Naive thymus-derived CD4-positive, alpha-beta T cell (primary cell): ENCODE measurements around the gene E2F7. TPM values are rescaled to one million over a fixed set of nuclear protein-coding genes. Genes with fewer than 3 reads are reported as not detected.
"Not testable (repeated sequence)": the region's sequence is repeated elsewhere in the genome, so short reads cannot be mapped to it uniquely, and the experiment has no call there.

ENCODE experiments used
- ATAC-seq: fragments of 150-1000 bp; cut with Tn5 transposase; 2 replicates; pipeline ENCODE4 v1.10.0; 2021; ENCODE audit warnings: mild to moderate bottlenecking, moderate library complexity
- CTCF ChIA-PET: fragments of 350-600 bp; sonication (Branson Sonifier 250); formaldehyde crosslinking; loops from one replicate; lab custom pipeline; 2021; ENCODE audit warnings: antibody characterized with exemption; lab: Charles Lee
- POLR2A ChIA-PET: fragments of 350-600 bp; sonication (Branson Sonifier 250); formaldehyde crosslinking; loops from one replicate; lab custom pipeline; 2021; ENCODE audit warnings: antibody characterized with exemption, inconsistent platforms; lab: Charles Lee
- DNase-seq, 9 donors: peaks; one replicate each; pipeline versions ENCODE4 v3.0.0 to v3.0.0-alpha.2; 2020 to 2022; ENCODE audit warnings: mixed read lengths in 1 of 9
- H3K27ac ChIP-seq: one replicate; pipeline ENCODE4 v1.7.0; 2013; ENCODE audit warnings: mild to moderate bottlenecking, low read depth, low read length, moderate library complexity
- H3K27me3 ChIP-seq, 2 donors: one replicate each; pipeline ENCODE4 v1.7.0; 2013; ENCODE audit warnings: low read length in 2 of 2, mild to moderate bottlenecking in 2 of 2, moderate library complexity in 2 of 2; ENCODE audit not compliant: control insufficient read depth in 2 of 2, insufficient read depth in 2 of 2
- H3K36me3 ChIP-seq, 3 experiments: 1 replicate in 2 of 3; 2 replicates in 1 of 3; pipeline ENCODE4 v1.7.0; 2013; ENCODE audit warnings: low read length in 3 of 3, mild to moderate bottlenecking in 3 of 3, moderate library complexity in 1 of 3; ENCODE audit not compliant: insufficient read depth in 3 of 3, control insufficient read depth in 2 of 3
- H3K4me1 ChIP-seq, 2 donors: one replicate each; pipeline ENCODE4 v1.7.0; 2013; ENCODE audit warnings: low read length in 2 of 2, mild to moderate bottlenecking in 2 of 2, moderate library complexity in 1 of 2; ENCODE audit not compliant: control insufficient read depth in 2 of 2, insufficient read depth in 2 of 2
- H3K4me3 ChIP-seq: 2 replicates; pipeline ENCODE4 v1.7.0; 2013; ENCODE audit warnings: mild to moderate bottlenecking, low read length
- H3K9me3 ChIP-seq, 3 experiments: 1 replicate in 2 of 3; 2 replicates in 1 of 3; pipeline ENCODE4 v1.7.0; 2013; ENCODE audit warnings: low read length in 3 of 3; ENCODE audit not compliant: control insufficient read depth in 2 of 3
- H3K27ac Mint-ChIP-seq, 9 donors: one replicate each; pipeline ENCODE4 v1.8.0; 2020 to 2022; ENCODE audit warnings: mixed read lengths in 9 of 9, mild to moderate bottlenecking in 8 of 9, moderate library complexity in 5 of 9, inconsistent platforms in 2 of 9
- H3K27me3 Mint-ChIP-seq, 5 donors: one replicate each; pipeline ENCODE4 v1.8.0; 2021 to 2022; ENCODE audit warnings: mixed read lengths in 5 of 5, mild to moderate bottlenecking in 1 of 5
- H3K36me3 Mint-ChIP-seq, 5 donors: one replicate each; pipeline ENCODE4 v1.8.0; 2020 to 2022; ENCODE audit warnings: mixed read lengths in 5 of 5, mild to moderate bottlenecking in 3 of 5, inconsistent platforms in 1 of 5
- H3K4me1 Mint-ChIP-seq, 7 donors: one replicate each; pipeline ENCODE4 v1.8.0; 2020 to 2022; ENCODE audit warnings: mixed read lengths in 7 of 7, mild to moderate bottlenecking in 3 of 7, inconsistent platforms in 1 of 7
- H3K4me3 Mint-ChIP-seq, 10 donors: one replicate each; pipeline ENCODE4 v1.8.0; 2020 to 2022; ENCODE audit warnings: mild to moderate bottlenecking in 10 of 10, mixed read lengths in 10 of 10, moderate library complexity in 6 of 10, inconsistent platforms in 2 of 10
- H3K9me3 Mint-ChIP-seq, 11 donors: one replicate each; pipeline ENCODE4 v1.8.0; 2020 to 2022; ENCODE audit warnings: mixed read lengths in 11 of 11, mild to moderate bottlenecking in 4 of 11, inconsistent platforms in 1 of 11, moderate library complexity in 1 of 11
- intact Hi-C, 2 donors: fragments of 100-400 bp; cut with micrococcal nuclease; formaldehyde crosslinking; loops; one replicate each; pipeline ENCODE4 v1.15.1; 2023
- polyA plus RNA-seq, 2 donors: library from polyadenylated mRNA; unstranded; fragments of 300-500 nt; fragmentation: Illumina TruSeq; gene quantifications; one replicate each; pipeline ENCODE4 v1.2.3, GENCODE V29; 2021
- total RNA-seq, 6 experiments: library from RNA in 5 of 6; stranded (reverse) in 5 of 6; gene quantifications; 1 replicate in 5 of 6; 2 replicates in 1 of 6; pipeline ENCODE4 v1.2.3 and lab custom pipeline; 2021 to 2026

E2F7 gene
- total and polyA plus RNA-seq, 7 experiments from 2014 or later: 0.22 to 17.6 TPM; not detected in 5

DNA sequence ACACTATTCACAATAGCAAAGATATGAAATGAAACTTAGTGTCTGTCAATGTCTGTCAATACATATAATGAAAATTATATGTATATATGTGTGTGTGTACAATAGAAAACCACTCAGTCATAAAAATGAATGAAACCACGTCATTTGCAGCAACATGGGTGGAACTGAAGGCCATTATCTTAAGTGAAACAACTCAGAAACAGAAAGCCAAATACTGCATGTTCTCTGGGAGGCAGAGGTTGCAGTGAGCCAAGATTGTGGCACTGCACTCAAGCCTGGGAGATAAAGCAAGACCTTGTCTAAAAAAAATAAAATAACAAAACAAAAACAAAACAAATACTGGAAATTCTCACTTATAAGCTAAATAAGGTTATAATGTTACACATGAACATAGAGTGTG is 16.7 kb upstream of the E2F7 start:
- peaks cover 10 to 39% (median 20%) of the 10 kb centered on the region in 5 donors for H3K27me3 Mint-ChIP-seq
- Histone ChIP-seq H3K4me3 (no peak overlapping the region), H3K36me3 (no peaks in the 10 kb centered on the region), H3K27me3 (peaks cover 0 to 3% of the 10 kb centered on the region in 2 donors), H3K9me3 (no peaks in the 10 kb centered on the region), H3K4me1 (no peaks in the 10 kb centered on the region), H3K27ac (no peak overlapping the region)
- H3K9me3 Mint-ChIP-seq: peaks cover 0 to 4% (median 0%) of the 10 kb centered on the region in 11 donors
- ATAC-seq (no peak), DNase-seq (no peak)
- no peak overlapping the region for H3K4me3 Mint-ChIP-seq
- POLR2A ChIA-PET: no interaction called here
- CTCF ChIA-PET: no interaction called here
- H3K27ac Mint-ChIP-seq: no peak overlapping the region
- H3K4me1 Mint-ChIP-seq: peaks cover 0 to 1% (median 0%) of the 10 kb centered on the region in 7 donors
- no peaks in the 10 kb centered on the region for H3K36me3 Mint-ChIP-seq
- intact Hi-C loops: no loop called here

DNA sequence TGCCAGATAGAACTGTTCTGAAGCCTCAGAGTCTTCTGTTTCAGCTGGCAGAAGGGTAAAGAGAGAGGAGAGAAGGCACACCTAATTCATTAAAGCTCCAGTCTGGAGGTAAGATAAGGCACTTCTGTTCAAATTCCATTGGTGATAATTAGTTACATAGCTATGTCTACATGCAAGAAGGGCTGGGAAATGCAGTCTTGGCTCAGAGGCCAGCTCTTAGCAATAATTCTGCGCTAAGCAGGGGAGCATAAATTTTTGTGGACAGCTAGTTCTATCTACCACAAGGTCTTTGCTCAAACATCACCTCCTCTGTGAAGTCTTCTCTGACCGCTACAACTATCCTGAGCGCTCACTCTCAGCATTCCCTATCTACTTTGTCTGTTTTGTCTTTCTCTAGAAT is 14.3 kb upstream of the E2F7 start:
- ChIA-PET POLR2A (no interaction called here), CTCF (interaction anchor here (0.6 kb wide), 1 partner anchor 1421 kb away, joined by 3 read pairs; no protein-coding TSS in a partner anchor)
- H3K27ac ChIP-seq: no peak overlapping the region
- DNase-seq (no peak), ATAC-seq (no peak)
- Mint-ChIP-seq H3K4me3 (no peak overlapping the region), H3K9me3 (peaks cover 0 to 6% (median 0%) of the 10 kb centered on the region in 11 donors), H3K27ac (no peak overlapping the region), H3K36me3 (no peaks in the 10 kb centered on the region), H3K4me1 (peaks cover 0 to 1% (median 0%) of the 10 kb centered on the region in 7 donors), H3K27me3 (peaks cover 17 to 55% (median 28%) of the 10 kb centered on the region in 5 donors)
- intact Hi-C loops: no loop called here
- H3K27me3 ChIP-seq: peaks cover 0 to 3% of the 10 kb centered on the region in 2 donors
- H3K36me3 ChIP-seq: no peaks in the 10 kb centered on the region
- H3K4me1 ChIP-seq: no peaks in the 10 kb centered on the region
- H3K9me3 ChIP-seq: no peaks in the 10 kb centered on the region
- H3K4me3 ChIP-seq: no peak overlapping the region

GRCh38 chr12:77078231-77078630 is 12.9 kb upstream of the E2F7 start:
- H3K36me3 ChIP-seq: no peaks in the 10 kb centered on the region
- H3K4me3 Mint-ChIP-seq: no peak overlapping the region
- H3K4me1 Mint-ChIP-seq: no peaks in the 10 kb centered on the region
- no peak overlapping the region for H3K27ac ChIP-seq
- no peaks in the 10 kb centered on the region for H3K9me3 ChIP-seq
- H3K4me1 ChIP-seq: no peaks in the 10 kb centered on the region
- ChIA-PET POLR2A (no interaction called here), CTCF (no interaction called here)
- intact Hi-C loops: no loop called here
- H3K4me3 ChIP-seq: no peak overlapping the region
- H3K9me3 Mint-ChIP-seq: peaks cover 0 to 6% (median 1%) of the 10 kb centered on the region in 11 donors
- H3K27me3 Mint-ChIP-seq: peaks cover 17 to 59% (median 28%) of the 10 kb centered on the region in 5 donors
- no peak overlapping the region for H3K27ac Mint-ChIP-seq
- no peaks in the 10 kb centered on the region for H3K36me3 Mint-ChIP-seq
- ATAC-seq (no peak), DNase-seq (no peak)
- peaks cover 0 to 3% of the 10 kb centered on the region in 2 donors for H3K27me3 ChIP-seq

DNA sequence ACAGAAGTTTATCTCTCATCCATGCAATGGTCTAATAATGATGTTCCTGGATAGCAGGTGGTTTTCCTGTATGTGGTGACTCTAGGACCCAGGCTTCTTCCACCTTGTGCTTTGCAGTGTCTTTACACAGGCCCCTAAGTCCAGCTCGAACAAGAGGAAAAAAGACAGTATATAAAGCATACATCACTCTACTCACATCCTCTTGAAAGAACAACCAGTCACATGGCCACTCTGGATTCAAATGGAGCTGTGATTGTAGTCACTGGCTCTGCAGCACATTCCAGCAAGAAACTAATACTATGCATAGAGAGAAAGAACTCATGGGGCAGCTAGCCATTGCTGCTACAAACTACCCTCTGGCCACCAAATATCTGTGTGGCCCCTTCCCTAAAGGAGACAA is 11.5 kb upstream of the E2F7 start:
- POLR2A ChIA-PET: no interaction called here
- Histone ChIP-seq H3K4me1 (no peaks in the 10 kb centered on the region), H3K4me3 (no peak overlapping the region), H3K27me3 (peaks cover 0 to 3% of the 10 kb centered on the region in 2 donors), H3K36me3 (no peaks in the 10 kb centered on the region), H3K9me3 (no peaks in the 10 kb centered on the region), H3K27ac (no peak overlapping the region)
- CTCF ChIA-PET: no interaction called here
- intact Hi-C loops: no loop called here
- no peak overlapping the region for H3K27ac Mint-ChIP-seq
- DNase-seq (no peak), ATAC-seq (no peak)
- H3K27me3 Mint-ChIP-seq: peaks cover 17 to 56% (median 28%) of the 10 kb centered on the region in 5 donors
- H3K4me1 Mint-ChIP-seq: no peaks in the 10 kb centered on the region
- no peaks in the 10 kb centered on the region for H3K36me3 Mint-ChIP-seq
- peaks cover 0 to 6% (median 1%) of the 10 kb centered on the region in 11 donors for H3K9me3 Mint-ChIP-seq
- H3K4me3 Mint-ChIP-seq: no peak overlapping the region

GRCh38 chr12:77073894-77074293 is 8.5 kb upstream of the E2F7 start:
- H3K27me3 ChIP-seq, H3K27ac ChIP-seq, H3K4me3 ChIP-seq, H3K27ac Mint-ChIP-seq, H3K9me3 ChIP-seq, H3K36me3 Mint-ChIP-seq, H3K4me3 Mint-ChIP-seq, intact Hi-C loops, H3K36me3 ChIP-seq, DNase-seq, POLR2A ChIA-PET, CTCF ChIA-PET, H3K4me1 Mint-ChIP-seq, H3K4me1 ChIP-seq, H3K9me3 Mint-ChIP-seq, ATAC-seq: not testable (repeated sequence)
- H3K27me3 Mint-ChIP-seq: peaks cover 7 to 29% (median 25%) of the 10 kb centered on the region in 5 donors

DNA sequence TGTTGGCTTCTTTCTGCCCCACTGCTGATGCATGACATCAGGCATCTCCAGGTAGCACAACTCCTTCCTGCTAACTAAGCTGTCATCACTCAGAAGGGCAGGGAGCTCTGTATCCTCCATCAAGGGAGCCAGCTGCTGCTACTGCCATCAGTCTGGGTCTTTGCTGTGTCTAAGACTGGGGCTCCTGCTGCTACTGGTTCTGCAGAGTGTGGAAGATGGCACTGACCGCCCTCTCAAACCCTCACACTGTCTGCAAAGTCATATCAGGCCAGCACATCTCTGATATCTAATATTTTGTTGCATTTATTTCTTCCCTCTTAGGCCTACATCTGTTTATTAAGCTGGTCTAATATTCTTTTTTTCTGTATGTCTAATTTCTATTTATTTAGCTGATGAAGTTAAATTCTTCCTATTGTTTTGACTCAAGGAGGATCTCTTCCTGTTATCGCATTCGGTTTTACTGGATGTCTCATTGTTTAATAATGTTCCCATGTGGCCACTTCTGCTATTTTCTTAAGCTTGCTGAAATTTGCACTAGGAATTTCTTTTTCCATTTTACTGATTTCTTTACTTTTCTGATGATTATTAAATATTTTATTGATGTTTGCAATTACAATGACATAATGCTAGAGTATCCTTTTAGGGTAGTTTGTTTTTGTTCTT is 7.6 kb upstream of the E2F7 start:
- Histone ChIP-seq H3K4me1 (no peaks in the 10 kb centered on the region), H3K9me3 (no peaks in the 10 kb centered on the region), H3K4me3 (no peak overlapping the region), H3K27ac (no peak overlapping the region), H3K27me3 (no peaks in the 10 kb centered on the region), H3K36me3 (no peaks in the 10 kb centered on the region)
- POLR2A ChIA-PET: no interaction called here
- Mint-ChIP-seq H3K4me1 (no peaks in the 10 kb centered on the region), H3K27me3 (peaks cover 7 to 29% (median 17%) of the 10 kb centered on the region in 5 donors), H3K36me3 (peaks cover 0 to 3% (median 0%) of the 10 kb centered on the region in 5 donors), H3K4me3 (no peak overlapping the region), H3K9me3 (peaks cover 0 to 6% (median 0%) of the 10 kb centered on the region in 11 donors), H3K27ac (no peak overlapping the region)
- CTCF ChIA-PET: no interaction called here
- DNase-seq (no peak), ATAC-seq (no peak)
- intact Hi-C loops: no loop called here
